Testis (tissue), 5 donors: ENCODE results near the gene TUBGCP3. TPM values are rescaled to one million over a fixed set of nuclear protein-coding genes. Genes with fewer than 3 reads are reported as not detected.

ENCODE experiments used
- DNase-seq: peaks from one replicate; pipeline ENCODE4 v3.0.0-alpha.2; 2019
- H3K27ac ChIP-seq, 2 donors: fragments of 200-600 bp; sonication (generic); one replicate each; pipeline ENCODE4 v1.5.1; 2019
- H3K27me3 ChIP-seq: fragments of 200-600 bp; sonication (generic); one replicate; pipeline ENCODE4 v1.5.1; 2019
- H3K36me3 ChIP-seq: fragments of 200-600 bp; sonication (generic); one replicate; pipeline ENCODE4 v1.5.1; 2017; ENCODE audit warnings: low read depth; ENCODE audit errors: missing control alignments
- H3K4me1 ChIP-seq: fragments of 200-600 bp; sonication (generic); one replicate; pipeline ENCODE4 v1.5.1; 2019
- H3K4me3 ChIP-seq, 2 donors: fragments of 200-600 bp; sonication (generic); one replicate each; pipeline ENCODE4 v1.5.1; 2017 to 2019
- H3K9me3 ChIP-seq: fragments of 200-600 bp; sonication (generic); one replicate; pipeline ENCODE4 v1.5.1; 2017
- CTCF ChIP-seq, 3 experiments: fragments of 450-650 bp in 2 of 3; fragments of 200-600 bp in 1 of 3; sonication (generic) in 1 of 3; IDR thresholded peaks; one replicate each; pipeline ENCODE4 v1.5.1; 2016 to 2019; ENCODE audit warnings: antibody characterized with exemption in 3 of 3, mild to moderate bottlenecking in 2 of 3, moderate library complexity in 1 of 3
- POLR2A ChIP-seq: fragments of 450-650 bp; IDR thresholded peaks from one replicate; pipeline ENCODE4 v1.6.1; 2017; ENCODE audit warnings: antibody characterized with exemption, mild to moderate bottlenecking, moderate library complexity
- WGBS, 2 donors: methylation state at CpG; one replicate each; pipeline ENCODE4 v1.1.5; 2018; 5-methylcytosine and 5-hydroxymethylcytosine counted together
- intact Hi-C: fragments of 100-400 bp; cut with DNase I; formaldehyde crosslinking; loops from one replicate; pipeline ENCODE4 v1.15.1; 2023; ENCODE audit warnings: low total_unique reads
- long read RNA-seq, 2 donors: transcript quantifications; one replicate each; lab custom pipeline, GENCODE V29; 2026
- polyA plus RNA-seq: library from polyadenylated mRNA; stranded (reverse); fragments of 350-450 nt; fragmentation: Illumina TruSeq; extraction: RNeasy Lipid Tissue Mini Kit (QIAGEN cat#74804); gene quantifications from one replicate; pipeline ENCODE4 v1.2.3, GENCODE V29; 2014; ENCODE audit warnings: low read depth, low replicate concordance; ENCODE audit not compliant: insufficient read depth
- total RNA-seq, 2 donors: library from RNA; depleted of rRNA; stranded (reverse); fragments of >200 nt; gene quantifications; one replicate each; pipeline ENCODE4 v1.2.3, GENCODE V29; 2016

The TUBGCP3 gene
- total RNA-seq (10 to 100 TPM; 53.1 TPM), polyA plus RNA-seq (42.4 TPM)
- long read RNA-seq, donor 1, transcript TUBGCP3-201 (22 exons, 3,899 nt): major isoform, 5 of 10 reads
- long read RNA-seq, donor 1, partial matches to known transcripts: 0 of 10 reads
- long read RNA-seq, donor 1, other reads (novel, unspliced or antisense): 0 of 10 reads
- long read RNA-seq, donor 2, transcript TUBGCP3-201 (22 exons, 3,899 nt): major isoform, 6 of 6 reads
- long read RNA-seq, donor 2, partial matches to known transcripts: 0 of 6 reads
- long read RNA-seq, donor 2, other reads (novel, unspliced or antisense): 0 of 6 reads

- peak within 1 kb of the TSS; percentile 98 for H3K4me3 ChIP-seq
- intact Hi-C loops: no loop called here
- 0 to 1% methylated on average over 68 to 77 of the region's 77 CpGs for whole genome bisulfite sequencing, 2 donors
- H3K27ac ChIP-seq: peak within 1 kb of the TSS; percentile 93 to 95
- H3K36me3 ChIP-seq: no peaks in the 10 kb centered on the region
- no peaks in the 10 kb centered on the region for H3K9me3 ChIP-seq
- no peaks in the 10 kb centered on the region for H3K27me3 ChIP-seq
- peak; percentile 86 for DNase-seq
- H3K4me1 ChIP-seq: no peaks in the 10 kb centered on the region
- TF ChIP-seq POLR2A (no peak), CTCF (IDR thresholded peaks at IDR 0.05) (peak in 1 of 3 experiments; percentile 51)
Observed at GRCh38 chr13:112587764-112588489, at the start of gene TUBGCP3. Gene TUBGCP3, minus strand, starts transcription at chr13:112588153. Its CDS starts 173 bp downstream, at chr13:112587980.

- H3K4me3 ChIP-seq: no peak overlapping the region
- H3K27me3 ChIP-seq: no peaks in the 10 kb centered on the region
- H3K27ac ChIP-seq: no peak overlapping the region
- no peaks in the 10 kb centered on the region for H3K36me3 ChIP-seq
- WGBS, 2 donors: 82 to 84% methylated on average over 27 of the region's 27 CpGs
- no peak for DNase-seq
- intact Hi-C loops: no loop called here
- no peaks in the 10 kb centered on the region for H3K4me1 ChIP-seq
- TF ChIP-seq POLR2A (no peak), CTCF (IDR thresholded peaks at IDR 0.05) (no peak)
- H3K9me3 ChIP-seq: no peaks in the 10 kb centered on the region
Observed at GRCh38 chr13:112637017-112637801, 49.3 kb upstream of the TUBGCP3 start.

- no peak for DNase-seq
- Histone ChIP-seq H3K4me1 (no peaks in the 10 kb centered on the region), H3K36me3 (no peaks in the 10 kb centered on the region), H3K27ac (no peak overlapping the region), H3K4me3 (no peak overlapping the region), H3K9me3 (no peaks in the 10 kb centered on the region), H3K27me3 (no peaks in the 10 kb centered on the region)
- intact Hi-C loops: no loop called here
- 91% methylated on average over 12 to 19 of the region's 19 CpGs for WGBS, 2 donors
- TF ChIP-seq CTCF (IDR thresholded peaks at IDR 0.05): no peak
- TF ChIP-seq POLR2A: no peak
Observed at GRCh38 chr13:112636401-112636975, 48.5 kb upstream of the TUBGCP3 start.

- no peaks in the 10 kb centered on the region for H3K9me3 ChIP-seq
- no peak overlapping the region for H3K4me3 ChIP-seq
- H3K36me3 ChIP-seq: no peaks in the 10 kb centered on the region
- no peak for DNase-seq
- TF ChIP-seq CTCF (IDR thresholded peaks at IDR 0.05): no peak
- no peak for TF ChIP-seq POLR2A
- H3K4me1 ChIP-seq: no peaks in the 10 kb centered on the region
- intact Hi-C loops: no loop called here
- no peaks in the 10 kb centered on the region for H3K27me3 ChIP-seq
- H3K27ac ChIP-seq: no peak overlapping the region
- WGBS, 2 donors: 35 to 42% methylated on average over 5 to 6 of the region's 6 CpGs
Observed at GRCh38 chr13:112635323-112635722, 47.4 kb upstream of the TUBGCP3 start.
